ENCODE data around the gene POP5. TPM values are rescaled to one million over a fixed set of nuclear protein-coding genes. Genes with fewer than 3 reads are reported as not detected.

POP5 gene
- total RNA-seq, 1 experiment from 2014 or later = 64.0 TPM

GRCh38 chr12:120592121-120593049 is 11.2 kb upstream of the POP5 start:
- H3K18ac ChIP-seq (ENCODE audit: insufficient read length, low read depth, low read length) = no peak overlapping the region

More at GRCh38 chr12:120592121-120593049, 11.2 kb upstream of the POP5 start:
- H2AFZ ChIP-seq (ENCODE audit: low read length) = no peak overlapping the region
- no peaks in the 10 kb centered on the region for H3K23me2 ChIP-seq (ENCODE audit: insufficient read length, low read depth, low read length, poor library complexity, severe bottlenecking)
- H3K9me3 Mint-ChIP-seq = no peaks in the 10 kb centered on the region; a peak in 1 of 5 replicates
- no peak overlapping the region for H2BK20ac ChIP-seq (ENCODE audit: low read depth, low read length, poor library complexity, severe bottlenecking)
- no peaks in the 10 kb centered on the region; the same call in 1 of the 2 replicates for H3K27me3 Mint-ChIP-seq (ENCODE audit: low read depth)
- H3K4me2 ChIP-seq (ENCODE audit: insufficient read depth, insufficient read length, low read length) = no peak overlapping the region
- H4K5ac ChIP-seq (ENCODE audit: insufficient read length, low read depth, low read length) = no peak overlapping the region
- H3K4ac ChIP-seq (ENCODE audit: low read depth, low read length) = no peak overlapping the region
- no peaks in the 10 kb centered on the region for H3K4me1 ChIP-seq (ENCODE audit: insufficient read depth, low read length)
- H4K8ac ChIP-seq (replicated peaks; ENCODE audit: insufficient read length, low read depth, low read length) = no peak overlapping the region
- H3K4me3 Mint-ChIP-seq = no peak overlapping the region
- no peaks in the 10 kb centered on the region for H3K79me2 ChIP-seq (ENCODE audit: insufficient read depth, low read length)
- H4K91ac ChIP-seq (ENCODE audit: insufficient read length, low read depth, low read length) = no peak overlapping the region
- H3K27me3 ChIP-seq (ENCODE audit: insufficient read depth, low read length) = no peaks in the 10 kb centered on the region
- no peak overlapping the region for H2BK5ac ChIP-seq (ENCODE audit: insufficient read length, low read length)
- H3K14ac ChIP-seq (ENCODE audit: insufficient read depth, low read length) = no peak overlapping the region
- no peak overlapping the region for H2BK15ac ChIP-seq (ENCODE audit: low read depth, low read length)
- H2BK120ac ChIP-seq (ENCODE audit: low read depth, low read length, poor library complexity, severe bottlenecking) = no peak overlapping the region
- no peak for DNase-seq
- H2BK12ac ChIP-seq (ENCODE audit: insufficient read length, low read depth, low read length) = no peak overlapping the region
- H3K56ac ChIP-seq (ENCODE audit: insufficient read length, low read depth, low read length) = no peak overlapping the region
- no peak overlapping the region for H3K9ac ChIP-seq (ENCODE audit: extremely low read depth, insufficient read length, low read length)
- no peaks in the 10 kb centered on the region for H3K79me1 ChIP-seq (ENCODE audit: insufficient read depth, low read depth, low read length, poor library complexity, severe bottlenecking)
- no peak overlapping the region for H3T11ph ChIP-seq (ENCODE audit: low read length)
- no CpG with 5 or more reads among the region's 8 CpGs for WGBS (ENCODE audit: extremely low coverage, insufficient read length, low lambda C conversion rate)
- H3K27ac Mint-ChIP-seq = peak overlapping the region in 1 of 3 experiments; percentile 81; a peak in 3 of 7 replicates
- no peak overlapping the region for H3K23ac ChIP-seq (ENCODE audit: insufficient read length, low read depth, low read length)
- no peak overlapping the region for H3K27ac ChIP-seq (ENCODE audit: insufficient read length, low read depth, low read length)
- no peak for TF ChIP-seq CTCF (conservative IDR thresholded peaks at IDR 0.05)
- H4K20me1 ChIP-seq (ENCODE audit: control insufficient read depth, insufficient read depth, insufficient read length) = no peaks in the 10 kb centered on the region
- H3K9me3 ChIP-seq (ENCODE audit: control insufficient read depth, low read depth, low read length) = no peaks in the 10 kb centered on the region
- H2AK5ac ChIP-seq (ENCODE audit: insufficient read length, low read length) = no peak overlapping the region
- no peaks in the 10 kb centered on the region for H3K36me3 Mint-ChIP-seq (ENCODE audit: insufficient read depth in 1 of 3, low read depth in 3 of 3)
- peaks cover 7 to 8% of the 10 kb centered on the region in 2 experiments for H3K4me1 Mint-ChIP-seq

Measured in H9 (cell line).